ENCODE results near the gene TGFBR1.

DNA sequence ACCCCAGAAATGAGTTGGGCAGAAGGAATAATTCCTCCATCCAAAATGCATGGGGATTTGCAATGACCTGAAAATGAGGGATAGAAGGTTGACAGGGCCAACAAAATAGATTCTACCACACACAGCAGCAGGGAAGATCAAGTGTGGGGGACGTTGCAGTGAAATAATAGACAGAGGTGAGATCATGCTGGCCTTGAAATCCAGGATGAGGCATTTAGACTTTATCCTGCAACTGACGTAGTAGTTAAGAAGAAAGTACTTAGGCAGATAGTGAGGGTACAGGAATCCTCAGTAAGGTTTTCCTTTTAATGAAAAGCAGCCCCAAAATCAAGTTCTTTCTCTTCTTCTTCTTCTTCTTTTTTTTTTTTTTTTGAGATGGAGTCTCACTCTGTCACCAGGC lies 31.6 kb upstream of the TGFBR1 start:
- TF ChIP-seq TAF1 (IDR thresholded peaks at IDR 0.05; ENCODE audit: low read depth): no peak
- no peak for TF ChIP-seq EGR1 (IDR thresholded peaks at IDR 0.05)
- no peak for TF ChIP-seq RAD21 (IDR thresholded peaks at IDR 0.05; ENCODE audit: low read depth)
- TF ChIP-seq, protein P1, sequence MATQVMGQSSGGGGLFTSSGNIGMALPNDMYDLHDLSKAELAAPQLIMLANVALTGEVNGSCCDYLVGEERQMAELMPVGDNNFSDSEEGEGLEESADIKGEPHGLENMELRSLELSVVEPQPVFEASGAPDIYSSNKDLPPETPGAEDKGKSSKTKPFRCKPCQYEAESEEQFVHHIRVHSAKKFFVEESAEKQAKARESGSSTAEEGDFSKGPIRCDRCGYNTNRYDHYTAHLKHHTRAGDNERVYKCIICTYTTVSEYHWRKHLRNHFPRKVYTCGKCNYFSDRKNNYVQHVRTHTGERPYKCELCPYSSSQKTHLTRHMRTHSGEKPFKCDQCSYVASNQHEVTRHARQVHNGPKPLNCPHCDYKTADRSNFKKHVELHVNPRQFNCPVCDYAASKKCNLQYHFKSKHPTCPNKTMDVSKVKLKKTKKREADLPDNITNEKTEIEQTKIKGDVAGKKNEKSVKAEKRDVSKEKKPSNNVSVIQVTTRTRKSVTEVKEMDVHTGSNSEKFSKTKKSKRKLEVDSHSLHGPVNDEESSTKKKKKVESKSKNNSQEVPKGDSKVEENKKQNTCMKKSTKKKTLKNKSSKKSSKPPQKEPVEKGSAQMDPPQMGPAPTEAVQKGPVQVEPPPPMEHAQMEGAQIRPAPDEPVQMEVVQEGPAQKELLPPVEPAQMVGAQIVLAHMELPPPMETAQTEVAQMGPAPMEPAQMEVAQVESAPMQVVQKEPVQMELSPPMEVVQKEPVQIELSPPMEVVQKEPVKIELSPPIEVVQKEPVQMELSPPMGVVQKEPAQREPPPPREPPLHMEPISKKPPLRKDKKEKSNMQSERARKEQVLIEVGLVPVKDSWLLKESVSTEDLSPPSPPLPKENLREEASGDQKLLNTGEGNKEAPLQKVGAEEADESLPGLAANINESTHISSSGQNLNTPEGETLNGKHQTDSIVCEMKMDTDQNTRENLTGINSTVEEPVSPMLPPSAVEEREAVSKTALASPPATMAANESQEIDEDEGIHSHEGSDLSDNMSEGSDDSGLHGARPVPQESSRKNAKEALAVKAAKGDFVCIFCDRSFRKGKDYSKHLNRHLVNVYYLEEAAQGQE (IDR thresholded peaks at IDR 0.05; ENCODE audit: low read depth): no peak
- TF ChIP-seq, protein P2, sequence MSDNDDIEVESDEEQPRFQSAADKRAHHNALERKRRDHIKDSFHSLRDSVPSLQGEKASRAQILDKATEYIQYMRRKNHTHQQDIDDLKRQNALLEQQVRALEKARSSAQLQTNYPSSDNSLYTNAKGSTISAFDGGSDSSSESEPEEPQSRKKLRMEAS (IDR thresholded peaks at IDR 0.05): no peak
- TF ChIP-seq TEAD4 (IDR thresholded peaks at IDR 0.05): no peak
- no peak for TF ChIP-seq TCF12 (IDR thresholded peaks at IDR 0.05; ENCODE audit: low read depth)
- TF ChIP-seq CREB1 (IDR thresholded peaks at IDR 0.05; ENCODE audit: low read depth): no peak
- no peak for TF ChIP-seq ZBTB7A (IDR thresholded peaks at IDR 0.05; ENCODE audit: low read depth)
- no peak for TF ChIP-seq YY1 (IDR thresholded peaks at IDR 0.05; ENCODE audit: low read depth)
- TF ChIP-seq, protein P3, sequence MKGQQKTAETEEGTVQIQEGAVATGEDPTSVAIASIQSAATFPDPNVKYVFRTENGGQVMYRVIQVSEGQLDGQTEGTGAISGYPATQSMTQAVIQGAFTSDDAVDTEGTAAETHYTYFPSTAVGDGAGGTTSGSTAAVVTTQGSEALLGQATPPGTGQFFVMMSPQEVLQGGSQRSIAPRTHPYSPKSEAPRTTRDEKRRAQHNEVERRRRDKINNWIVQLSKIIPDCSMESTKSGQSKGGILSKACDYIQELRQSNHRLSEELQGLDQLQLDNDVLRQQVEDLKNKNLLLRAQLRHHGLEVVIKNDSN (IDR thresholded peaks at IDR 0.05): no peak
- no peak for TF ChIP-seq FOXM1 (IDR thresholded peaks at IDR 0.05; ENCODE audit: borderline replicate concordance, low read depth)
